Prostate gland (tissue), 2 donors: ENCODE measurements around the gene DNAJC5G. TPM values are rescaled to one million over a fixed set of nuclear protein-coding genes. Genes with fewer than 3 reads are reported as not detected.

Source experiments
- DNase-seq: peaks from one replicate; pipeline ENCODE4 v3.0.0-alpha.2; 2019; ENCODE audit warnings: low spot score
- H3K27ac ChIP-seq, 2 donors: fragments of 200-600 bp; sonication (generic); 2 replicates each; pipeline ENCODE4 v1.5.1; 2017 to 2019
- H3K27me3 ChIP-seq: fragments of 200-600 bp; sonication (generic); replicated peaks from 2 replicates; pipeline ENCODE4 v1.5.1; 2019; ENCODE audit not compliant: insufficient read depth
- H3K36me3 ChIP-seq, 2 donors: fragments of 200-600 bp; sonication (generic); 1 replicate in 1 of 2; 2 replicates in 1 of 2; pipeline versions ENCODE4 v1.5.1 to v1.8.1; 2017 to 2019
- H3K4me1 ChIP-seq: fragments of 200-600 bp; sonication (generic); replicated peaks from 2 replicates; pipeline ENCODE4 v1.5.1; 2019
- H3K4me3 ChIP-seq, 2 donors: fragments of 200-600 bp; sonication (generic); 2 replicates each; pipeline ENCODE4 v1.5.1; 2017 to 2019
- H3K9me3 ChIP-seq: fragments of 200-600 bp; sonication (generic); 2 replicates; pipeline ENCODE4 v1.5.1; 2017
- POLR2A ChIP-seq: fragments of 450-650 bp; IDR thresholded peaks from one replicate; pipeline ENCODE4 v1.6.1; 2016; ENCODE audit warnings: antibody characterized with exemption, mild to moderate bottlenecking
- POLR2AphosphoS5 ChIP-seq: sonication (generic); formaldehyde crosslinking; IDR thresholded peaks from one replicate; pipeline ENCODE4 v1.6.1; 2017; ENCODE audit warnings: antibody characterized with exemption
- WGBS: methylation state at CpG from one replicate; pipeline ENCODE4 v1.1.5; 2018; 5-methylcytosine and 5-hydroxymethylcytosine counted together
- intact Hi-C: fragments of 100-400 bp; cut with DNase I; formaldehyde crosslinking; loops from one replicate; pipeline ENCODE4 v1.14.2; 2022
- total RNA-seq, 2 donors: library from RNA; depleted of rRNA; stranded (reverse); fragments of >200 nt; gene quantifications; one replicate each; pipeline ENCODE4 v1.1.0, GENCODE V29; 2016
- TF ChIP-seq, protein P1 (sequence below), 4 experiments: fragments of 200-600 bp in 2 of 4; fragments of 450-650 bp in 2 of 4; sonication (generic) in 2 of 4; IDR thresholded peaks; 1 replicate in 3 of 4; 2 replicates in 1 of 4; pipeline ENCODE4 v1.5.1; 2016 to 2019; ENCODE audit warnings: antibody characterized with exemption in 4 of 4, mild to moderate bottlenecking in 2 of 4, moderate library complexity in 2 of 4

Gene DNAJC5G
- total RNA-seq, 2 donors from 2014 or later, result 16.1 TPM; not detected in 1

DNA sequence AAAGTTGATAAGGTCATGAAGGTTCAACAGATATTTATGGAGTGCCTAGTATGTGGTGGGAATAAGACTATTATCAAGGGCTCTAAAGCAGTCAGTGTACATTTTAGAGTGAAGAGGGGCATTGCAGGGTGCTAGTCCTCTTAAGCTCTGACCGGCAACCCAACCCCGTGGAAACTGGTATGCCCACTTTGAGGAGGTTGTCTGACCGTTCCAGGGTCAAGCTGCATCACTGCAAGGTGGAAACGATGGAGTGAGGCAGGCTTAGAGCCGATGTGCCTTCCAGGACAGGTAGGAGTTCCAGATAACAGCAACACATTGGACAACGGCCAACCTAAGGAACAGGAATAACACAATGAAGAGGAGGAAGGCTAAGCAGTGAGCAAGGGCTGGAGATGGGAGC is 34.4 kb downstream of the DNAJC5G start:
- TF ChIP-seq POLR2A (no peak), POLR2AphosphoS5 (no peak)
- TF ChIP-seq, protein P1, sequence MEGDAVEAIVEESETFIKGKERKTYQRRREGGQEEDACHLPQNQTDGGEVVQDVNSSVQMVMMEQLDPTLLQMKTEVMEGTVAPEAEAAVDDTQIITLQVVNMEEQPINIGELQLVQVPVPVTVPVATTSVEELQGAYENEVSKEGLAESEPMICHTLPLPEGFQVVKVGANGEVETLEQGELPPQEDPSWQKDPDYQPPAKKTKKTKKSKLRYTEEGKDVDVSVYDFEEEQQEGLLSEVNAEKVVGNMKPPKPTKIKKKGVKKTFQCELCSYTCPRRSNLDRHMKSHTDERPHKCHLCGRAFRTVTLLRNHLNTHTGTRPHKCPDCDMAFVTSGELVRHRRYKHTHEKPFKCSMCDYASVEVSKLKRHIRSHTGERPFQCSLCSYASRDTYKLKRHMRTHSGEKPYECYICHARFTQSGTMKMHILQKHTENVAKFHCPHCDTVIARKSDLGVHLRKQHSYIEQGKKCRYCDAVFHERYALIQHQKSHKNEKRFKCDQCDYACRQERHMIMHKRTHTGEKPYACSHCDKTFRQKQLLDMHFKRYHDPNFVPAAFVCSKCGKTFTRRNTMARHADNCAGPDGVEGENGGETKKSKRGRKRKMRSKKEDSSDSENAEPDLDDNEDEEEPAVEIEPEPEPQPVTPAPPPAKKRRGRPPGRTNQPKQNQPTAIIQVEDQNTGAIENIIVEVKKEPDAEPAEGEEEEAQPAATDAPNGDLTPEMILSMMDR (IDR thresholded peaks at IDR 0.05), result no peak
- intact Hi-C loops, result no loop called here
- DNase-seq, result no peak
- H3K27me3 ChIP-seq, result peaks cover 3% of the 10 kb centered on the region
- 87% methylated on average over 6 of the region's 6 CpGs for WGBS
- H3K27ac ChIP-seq, result no peak overlapping the region
- H3K36me3 ChIP-seq, result peaks cover 0 to 6% of the 10 kb centered on the region in 2 donors
- no peaks in the 10 kb centered on the region for H3K9me3 ChIP-seq
- peaks cover 10% of the 10 kb centered on the region for H3K4me1 ChIP-seq
- H3K4me3 ChIP-seq, result no peak overlapping the region

GRCh38 chr2:27312152-27312551 is 36.9 kb downstream of the DNAJC5G start:
- no peaks in the 10 kb centered on the region for H3K27me3 ChIP-seq
- peaks cover 7% of the 10 kb centered on the region for H3K4me1 ChIP-seq
- WGBS, result 98% methylated on average over 3 of the region's 3 CpGs
- intact Hi-C loops, result no loop called here
- H3K27ac ChIP-seq, result no peak overlapping the region
- no peak for TF ChIP-seq POLR2A
- TF ChIP-seq POLR2AphosphoS5, result no peak
- TF ChIP-seq, protein P1 (IDR thresholded peaks at IDR 0.05), result no peak
- H3K4me3 ChIP-seq, result no peak overlapping the region
- DNase-seq, result no peak
- no peaks in the 10 kb centered on the region for H3K9me3 ChIP-seq
- peaks cover 0 to 6% of the 10 kb centered on the region in 2 donors for H3K36me3 ChIP-seq

DNA sequence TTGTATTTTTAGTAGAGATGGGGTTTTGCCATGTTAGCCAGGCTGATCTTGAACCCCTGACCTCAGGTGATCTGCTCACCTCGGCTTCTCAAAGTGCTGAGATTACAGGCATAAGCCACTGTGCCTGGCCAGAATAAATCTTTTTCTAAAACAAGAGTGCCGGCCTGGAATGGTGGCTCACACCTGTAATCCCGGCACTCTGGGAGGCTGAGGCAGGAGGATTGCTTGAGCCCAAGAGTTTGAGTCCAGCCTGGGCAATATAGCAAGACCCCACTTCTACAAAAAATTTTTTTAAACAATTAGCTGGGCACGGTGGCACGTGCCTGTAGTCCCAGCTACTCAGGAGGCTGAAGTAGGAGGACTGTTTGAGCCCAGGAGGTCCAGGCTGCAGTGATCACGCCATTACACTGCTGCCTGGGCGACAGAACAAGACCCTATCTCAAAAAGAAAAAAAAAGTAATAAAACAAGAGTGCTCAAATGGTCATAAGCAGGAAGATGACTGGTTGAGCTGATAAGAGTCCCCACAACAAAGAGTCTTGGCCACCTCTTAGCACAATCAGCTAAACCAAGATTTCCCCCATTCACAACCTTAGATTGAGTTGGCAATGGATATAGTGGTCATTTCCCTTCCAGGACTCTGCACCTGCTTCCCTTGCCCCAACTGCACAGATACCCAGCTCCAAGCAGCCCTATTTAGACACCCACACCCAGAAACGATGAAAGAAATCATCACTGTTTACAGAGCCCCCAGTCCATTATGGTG is 38.8 kb downstream of the DNAJC5G start:
- intact Hi-C loops, result no loop called here
- Histone ChIP-seq H3K36me3 (peaks cover 0 to 6% of the 10 kb centered on the region in 2 donors), H3K27me3 (no peaks in the 10 kb centered on the region), H3K27ac (no peak overlapping the region), H3K4me1 (no peaks in the 10 kb centered on the region), H3K4me3 (no peak overlapping the region), H3K9me3 (no peaks in the 10 kb centered on the region)
- 92% methylated on average over 8 of the region's 8 CpGs for WGBS
- TF ChIP-seq, protein P1 (IDR thresholded peaks at IDR 0.05), result no peak
- TF ChIP-seq POLR2A, result no peak
- no peak for TF ChIP-seq POLR2AphosphoS5
- no peak for DNase-seq

DNA sequence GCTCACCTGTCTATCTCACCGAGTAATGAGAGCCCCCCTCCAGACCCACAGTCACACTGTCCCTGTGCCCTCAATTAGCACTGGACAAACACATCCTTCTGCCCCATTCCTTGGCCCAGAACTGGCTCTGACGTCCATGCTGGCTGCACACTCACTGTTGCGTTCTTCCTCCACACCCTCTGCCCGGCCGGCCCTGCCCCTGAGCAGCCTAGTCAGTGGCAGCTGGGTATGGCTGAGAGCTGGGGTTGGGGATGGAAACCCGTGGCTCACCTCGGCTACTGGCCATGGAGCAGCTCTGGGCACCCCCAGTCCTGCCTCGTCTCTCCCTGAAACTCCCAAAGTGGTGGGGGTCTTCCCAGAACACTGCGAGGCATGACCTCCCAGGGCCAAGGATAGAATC is 39.5 kb downstream of the DNAJC5G start:
- WGBS, result 88% methylated on average over 9 of the region's 9 CpGs
- no peak overlapping the region for H3K27ac ChIP-seq
- no peaks in the 10 kb centered on the region for H3K4me1 ChIP-seq
- intact Hi-C loops, result no loop called here
- no peaks in the 10 kb centered on the region for H3K9me3 ChIP-seq
- peaks cover 0 to 6% of the 10 kb centered on the region in 2 donors for H3K36me3 ChIP-seq
- H3K27me3 ChIP-seq, result no peaks in the 10 kb centered on the region
- DNase-seq, result no peak
- no peak for TF ChIP-seq POLR2AphosphoS5
- TF ChIP-seq, protein P1 (IDR thresholded peaks at IDR 0.05), result no peak
- no peak for TF ChIP-seq POLR2A
- H3K4me3 ChIP-seq, result no peak overlapping the region

DNA sequence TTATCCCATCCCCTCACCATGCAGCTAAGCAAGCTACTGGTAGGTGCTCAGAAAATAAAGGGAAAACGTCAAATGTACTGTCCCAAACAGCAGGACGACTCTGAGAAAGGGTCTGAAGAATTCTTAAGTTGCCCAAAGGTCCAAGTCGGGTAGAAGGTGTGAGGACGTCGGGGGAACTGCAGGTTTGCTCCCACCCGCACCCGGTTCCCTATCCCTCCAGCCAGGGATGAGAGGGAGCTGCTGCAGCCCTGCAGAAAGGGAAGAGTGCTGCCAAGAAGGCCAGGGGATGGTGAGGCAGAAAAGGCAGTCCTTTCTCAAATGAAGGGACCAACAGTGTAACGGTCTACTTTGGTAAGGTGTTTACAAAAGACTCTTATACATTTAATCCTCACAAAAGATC is 39.9 kb downstream of the DNAJC5G start:
- Histone ChIP-seq H3K36me3 (peaks cover 0 to 6% of the 10 kb centered on the region in 2 donors), H3K4me3 (no peak overlapping the region), H3K9me3 (no peaks in the 10 kb centered on the region), H3K27ac (no peak overlapping the region), H3K27me3 (no peaks in the 10 kb centered on the region), H3K4me1 (no peaks in the 10 kb centered on the region)
- no peak for DNase-seq
- TF ChIP-seq POLR2AphosphoS5, result no peak
- TF ChIP-seq, protein P1 (IDR thresholded peaks at IDR 0.05), result no peak
- TF ChIP-seq POLR2A, result no peak
- intact Hi-C loops, result no loop called here
- WGBS, result 77% methylated on average over 8 of the region's 8 CpGs
